A673 (cell line): ENCODE results near the gene WDR19.

Source experiments
- EZH2 ChIP-seq: fragments of 200-600 bp; sonication (generic); IDR thresholded peaks from 2 replicates; pipeline ENCODE4 v1.6.1; 2017; ENCODE audit warnings: borderline replicate concordance, low read depth, mild to moderate bottlenecking, mixed read lengths, antibody characterized with exemption, low read length; ENCODE audit not compliant: poor library complexity, severe bottlenecking
- TF ChIP-seq, protein P1 (sequence below): fragments of 300-800, 200-600 bp; sonication (generic); conservative IDR thresholded peaks from 2 replicates; pipeline ENCODE4 v1.5.1; 2017; ENCODE audit warnings: low read depth, mild to moderate bottlenecking, antibody characterized with exemption, low read length, moderate library complexity, mixed read lengths

DNA sequence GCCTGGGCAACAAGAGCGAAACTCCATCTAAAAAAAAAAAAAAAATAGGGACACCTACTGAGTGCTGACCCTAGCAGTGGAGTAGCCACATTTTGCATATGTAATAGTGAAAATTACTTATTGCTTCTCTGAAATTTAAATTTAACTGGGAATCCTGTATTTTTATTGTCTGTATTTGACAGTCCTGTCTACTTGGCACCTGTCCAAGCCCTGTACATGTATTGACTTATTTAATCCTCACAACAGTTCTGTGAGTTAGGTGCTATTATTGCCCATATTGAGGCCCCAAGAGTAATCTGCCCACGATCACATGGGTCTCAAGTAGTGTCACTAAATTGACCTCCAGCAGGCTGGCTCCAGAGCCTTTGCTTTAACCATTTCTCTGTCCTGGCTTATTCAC, 81.6 kb downstream of the WDR19 start:
- TF ChIP-seq, protein P1, sequence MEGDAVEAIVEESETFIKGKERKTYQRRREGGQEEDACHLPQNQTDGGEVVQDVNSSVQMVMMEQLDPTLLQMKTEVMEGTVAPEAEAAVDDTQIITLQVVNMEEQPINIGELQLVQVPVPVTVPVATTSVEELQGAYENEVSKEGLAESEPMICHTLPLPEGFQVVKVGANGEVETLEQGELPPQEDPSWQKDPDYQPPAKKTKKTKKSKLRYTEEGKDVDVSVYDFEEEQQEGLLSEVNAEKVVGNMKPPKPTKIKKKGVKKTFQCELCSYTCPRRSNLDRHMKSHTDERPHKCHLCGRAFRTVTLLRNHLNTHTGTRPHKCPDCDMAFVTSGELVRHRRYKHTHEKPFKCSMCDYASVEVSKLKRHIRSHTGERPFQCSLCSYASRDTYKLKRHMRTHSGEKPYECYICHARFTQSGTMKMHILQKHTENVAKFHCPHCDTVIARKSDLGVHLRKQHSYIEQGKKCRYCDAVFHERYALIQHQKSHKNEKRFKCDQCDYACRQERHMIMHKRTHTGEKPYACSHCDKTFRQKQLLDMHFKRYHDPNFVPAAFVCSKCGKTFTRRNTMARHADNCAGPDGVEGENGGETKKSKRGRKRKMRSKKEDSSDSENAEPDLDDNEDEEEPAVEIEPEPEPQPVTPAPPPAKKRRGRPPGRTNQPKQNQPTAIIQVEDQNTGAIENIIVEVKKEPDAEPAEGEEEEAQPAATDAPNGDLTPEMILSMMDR: no peak
- no peak for TF ChIP-seq EZH2
